ENCODE data around the gene PPP2R2D.

PPP2R2D gene

DNA sequence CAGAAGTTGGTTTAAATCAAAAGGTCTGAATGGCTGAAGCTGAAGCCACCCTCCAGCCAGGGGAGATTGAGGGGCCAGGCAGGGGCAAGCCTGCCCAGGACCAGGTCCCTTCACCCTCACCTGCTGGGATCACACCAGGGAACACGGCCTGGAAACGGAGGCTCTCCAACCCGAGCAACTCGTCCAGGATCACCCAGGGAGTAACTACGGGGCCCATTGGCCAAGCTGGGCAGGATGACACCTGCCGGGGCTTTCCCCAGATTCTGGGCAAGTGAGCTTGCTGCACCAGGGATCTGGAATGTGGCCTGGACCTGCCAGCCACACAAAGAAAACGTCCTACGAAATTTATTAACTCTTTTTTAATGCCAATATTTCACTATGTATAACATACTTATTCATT is 30.4 kb upstream of the PPP2R2D start:
- TF ChIP-seq ZNF274 (IDR thresholded peaks at IDR 0.05; ENCODE audit: low read depth, low read length) (no peak), YY1 (IDR thresholded peaks at IDR 0.05; ENCODE audit: insufficient read depth, insufficient read length) (no peak), SUZ12 (IDR thresholded peaks at IDR 0.05; ENCODE audit: extremely low read depth, insufficient read depth, insufficient read length) (no peak)
- no peak for DNase-seq (ENCODE audit: low read depth, low spot score)
- no peak overlapping the region for H3K4me3 ChIP-seq (ENCODE audit: insufficient read length, low read depth)
- H3K9ac ChIP-seq (ENCODE audit: insufficient read length, low read depth): no peak overlapping the region
- H3K4me1 ChIP-seq (ENCODE audit: insufficient read depth, insufficient read length): peaks cover 5% of the 10 kb centered on the region
- H3K36me3 ChIP-seq (ENCODE audit: insufficient read depth, insufficient read length, low read length): no peaks in the 10 kb centered on the region
- H3K27me3 ChIP-seq (ENCODE audit: insufficient read depth, insufficient read length): no peaks in the 10 kb centered on the region
- peaks cover 6% of the 10 kb centered on the region; the same call in 1 of the 2 replicates for H3K9me3 ChIP-seq (ENCODE audit: insufficient read depth, low read length)

DNA sequence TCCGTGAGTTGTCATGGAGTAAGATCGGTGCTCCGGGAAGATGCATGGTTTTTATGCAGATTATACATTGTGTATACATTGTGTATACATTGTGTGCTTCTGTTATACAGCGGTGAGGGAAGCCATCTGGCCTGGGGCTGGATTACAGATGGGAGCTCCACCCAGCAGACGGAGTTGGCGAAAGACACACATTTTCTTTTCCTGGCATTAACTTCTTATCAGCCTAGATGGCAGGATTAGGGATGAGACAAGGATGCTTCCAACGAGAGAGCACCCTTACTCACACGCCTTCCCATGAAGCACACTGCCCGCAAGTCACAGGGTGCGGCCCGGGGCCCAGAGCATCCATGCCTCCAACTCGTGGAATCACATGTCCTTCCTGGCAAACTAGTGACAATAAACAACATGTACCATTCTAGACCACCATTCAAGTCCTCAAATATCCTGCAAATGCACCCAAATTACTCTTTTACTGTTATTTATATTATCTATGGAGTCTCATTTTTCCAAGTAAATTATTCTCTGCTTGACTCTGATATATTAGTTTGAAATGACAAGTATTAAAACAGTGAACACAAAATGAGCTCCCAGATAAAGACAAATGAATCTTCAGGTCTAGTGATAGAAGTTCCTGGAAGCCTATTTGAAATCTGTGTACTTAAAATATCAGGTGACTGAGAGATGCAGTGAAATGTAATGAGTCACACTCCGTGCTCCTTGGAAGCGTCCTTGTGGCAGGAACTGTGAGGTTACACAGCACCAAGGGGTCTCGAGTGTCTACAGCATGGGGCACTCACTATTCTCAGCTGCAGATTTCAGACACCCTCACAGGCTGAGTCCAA is 29.8 kb upstream of the PPP2R2D start:
- no peaks in the 10 kb centered on the region for H3K36me3 ChIP-seq (ENCODE audit: insufficient read depth, insufficient read length, low read length)

DNA sequence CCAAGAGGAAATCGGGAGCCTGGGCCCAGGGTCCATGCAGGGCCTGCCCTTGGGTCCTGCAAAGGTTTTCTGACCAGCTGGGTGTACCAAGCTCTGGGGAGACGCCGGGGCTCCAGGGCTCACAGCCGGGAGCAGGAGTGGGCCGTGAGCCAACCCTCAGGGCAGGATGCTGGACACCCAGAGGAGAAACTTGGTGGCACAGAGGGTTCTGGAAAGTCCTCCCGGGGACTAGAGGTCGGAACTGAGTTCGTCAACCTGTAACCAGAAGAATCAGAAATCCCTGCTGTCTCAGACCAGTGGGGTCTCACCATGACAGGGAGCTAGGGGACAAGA is 29.2 kb upstream of the PPP2R2D start:
- TF ChIP-seq ZNF274 (IDR thresholded peaks at IDR 0.05; ENCODE audit: low read depth, low read length) (no peak), SUZ12 (IDR thresholded peaks at IDR 0.05; ENCODE audit: extremely low read depth, insufficient read depth, insufficient read length) (no peak), YY1 (IDR thresholded peaks at IDR 0.05; ENCODE audit: insufficient read depth, insufficient read length) (no peak)
- Histone ChIP-seq H3K4me1 (ENCODE audit: insufficient read depth, insufficient read length) (peaks cover 6% of the 10 kb centered on the region), H3K4me3 (ENCODE audit: insufficient read length, low read depth) (no peak overlapping the region), H3K9ac (ENCODE audit: insufficient read length, low read depth) (no peak overlapping the region), H3K36me3 (ENCODE audit: insufficient read depth, insufficient read length, low read length) (no peaks in the 10 kb centered on the region), H3K27me3 (ENCODE audit: insufficient read depth, insufficient read length) (no peaks in the 10 kb centered on the region), H3K9me3 (ENCODE audit: insufficient read depth, low read length) (peaks cover 6% of the 10 kb centered on the region; the same call in 1 of the 2 replicates)
- DNase-seq (ENCODE audit: low read depth, low spot score): no peak

More for the DNA sequence above, 29.8 kb upstream of the PPP2R2D start:
- no peak overlapping the region for H3K9ac ChIP-seq (ENCODE audit: insufficient read length, low read depth)
- H3K9me3 ChIP-seq (ENCODE audit: insufficient read depth, low read length): peaks cover 6% of the 10 kb centered on the region; the same call in 1 of the 2 replicates
- TF ChIP-seq ZNF274 (IDR thresholded peaks at IDR 0.05; ENCODE audit: low read depth, low read length) (no peak), SUZ12 (IDR thresholded peaks at IDR 0.05; ENCODE audit: extremely low read depth, insufficient read depth, insufficient read length) (no peak), YY1 (IDR thresholded peaks at IDR 0.05; ENCODE audit: insufficient read depth, insufficient read length) (no peak)
- H3K4me3 ChIP-seq (ENCODE audit: insufficient read length, low read depth): no peak overlapping the region
- no peaks in the 10 kb centered on the region for H3K27me3 ChIP-seq (ENCODE audit: insufficient read depth, insufficient read length)
- peaks cover 6% of the 10 kb centered on the region for H3K4me1 ChIP-seq (ENCODE audit: insufficient read depth, insufficient read length)
- DNase-seq (ENCODE audit: low read depth, low spot score): no peak

DNA sequence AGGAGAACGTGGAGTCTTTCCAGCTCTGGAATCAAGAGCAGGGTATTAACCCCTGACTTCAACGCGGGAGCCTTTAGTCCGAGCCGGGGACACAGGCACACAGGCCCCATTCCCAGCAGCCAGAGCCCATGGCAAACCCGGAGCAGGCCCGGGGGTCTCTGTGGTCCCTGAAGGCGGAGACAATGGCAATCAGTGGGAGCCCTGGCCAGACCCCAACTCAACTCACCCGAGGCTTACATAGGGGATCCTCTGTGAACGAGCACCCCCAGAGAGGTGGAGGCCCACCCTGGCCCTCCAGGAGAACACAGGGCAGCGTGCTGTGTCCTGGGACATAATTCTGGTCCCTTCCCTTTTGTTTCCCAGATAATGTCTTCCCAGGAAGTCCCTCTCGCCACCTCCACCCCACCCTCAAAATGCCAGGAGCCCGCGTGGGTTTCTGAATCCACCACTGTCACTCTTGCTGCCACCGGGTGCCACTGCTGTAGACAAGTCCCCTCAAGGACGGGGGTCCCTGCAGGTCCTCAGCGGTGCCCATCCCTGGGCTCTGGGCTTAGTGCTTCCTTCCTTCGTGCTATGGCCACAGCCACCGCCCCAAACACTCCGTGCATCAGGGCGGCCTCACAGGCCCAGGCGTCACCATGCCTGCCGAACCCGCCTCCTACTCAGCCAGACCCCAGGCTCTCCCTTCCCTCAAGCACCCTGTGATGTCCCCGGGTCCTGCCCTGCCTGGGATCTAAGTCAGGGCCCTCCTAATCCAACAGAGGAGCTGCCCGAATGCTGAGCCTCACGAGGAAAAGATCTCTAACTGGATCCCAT is 28.6 kb upstream of the PPP2R2D start:
- H3K4me1 ChIP-seq (ENCODE audit: insufficient read depth, insufficient read length): peaks cover 6% of the 10 kb centered on the region
- no peak overlapping the region for H3K4me3 ChIP-seq (ENCODE audit: insufficient read length, low read depth)
- no peak for DNase-seq (ENCODE audit: low read depth, low spot score)
- H3K9me3 ChIP-seq (ENCODE audit: insufficient read depth, low read length): peaks cover 6% of the 10 kb centered on the region; the same call in 1 of the 2 replicates
- TF ChIP-seq SUZ12 (IDR thresholded peaks at IDR 0.05; ENCODE audit: extremely low read depth, insufficient read depth, insufficient read length) (no peak), YY1 (IDR thresholded peaks at IDR 0.05; ENCODE audit: insufficient read depth, insufficient read length) (no peak), ZNF274 (IDR thresholded peaks at IDR 0.05; ENCODE audit: low read depth, low read length) (no peak)
- H3K36me3 ChIP-seq (ENCODE audit: insufficient read depth, insufficient read length, low read length): no peaks in the 10 kb centered on the region
- no peak overlapping the region for H3K9ac ChIP-seq (ENCODE audit: insufficient read length, low read depth)
- no peaks in the 10 kb centered on the region for H3K27me3 ChIP-seq (ENCODE audit: insufficient read depth, insufficient read length)

DNA sequence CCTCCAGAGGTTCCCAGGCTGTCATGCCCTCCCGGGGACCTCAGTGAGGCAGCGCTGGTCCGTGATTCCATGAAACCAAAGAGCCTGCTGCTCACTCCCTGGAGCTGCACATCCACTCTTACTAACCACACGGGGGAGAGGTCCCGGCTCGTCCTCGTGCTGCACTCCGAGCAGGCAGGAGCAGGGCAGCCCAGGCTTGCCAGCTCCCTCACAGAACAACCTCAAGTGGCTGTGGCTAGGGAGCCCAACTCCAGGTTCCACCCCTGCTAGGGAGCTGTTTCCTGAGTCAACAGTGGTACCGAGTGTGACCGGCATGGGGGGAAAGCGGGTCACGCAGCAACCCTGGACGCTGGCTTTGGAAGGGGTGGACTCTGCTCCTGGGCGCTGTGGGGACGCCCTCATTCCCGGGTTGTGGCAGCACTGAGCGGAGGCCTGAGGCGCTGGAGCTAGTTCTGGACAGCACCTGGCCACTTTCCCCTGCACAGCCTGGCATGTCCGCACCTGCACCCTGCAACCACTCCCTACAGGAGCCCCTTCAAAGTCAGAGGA is 27.9 kb upstream of the PPP2R2D start:
- no peaks in the 10 kb centered on the region for H3K27me3 ChIP-seq (ENCODE audit: insufficient read depth, insufficient read length)
- no peaks in the 10 kb centered on the region for H3K36me3 ChIP-seq (ENCODE audit: insufficient read depth, insufficient read length, low read length)

GRCh38 chr10:131874991-131875451 is 25.8 kb upstream of the PPP2R2D start:
- H3K4me1 ChIP-seq (ENCODE audit: insufficient read depth, insufficient read length): peaks cover 6% of the 10 kb centered on the region
- H3K9me3 ChIP-seq (ENCODE audit: insufficient read depth, low read length): no peaks in the 10 kb centered on the region
- TF ChIP-seq SUZ12 (IDR thresholded peaks at IDR 0.05; ENCODE audit: extremely low read depth, insufficient read depth, insufficient read length) (no peak), ZNF274 (IDR thresholded peaks at IDR 0.05; ENCODE audit: low read depth, low read length) (no peak), YY1 (IDR thresholded peaks at IDR 0.05; ENCODE audit: insufficient read depth, insufficient read length) (no peak)
- no peak overlapping the region for H3K4me3 ChIP-seq (ENCODE audit: insufficient read length, low read depth)
- H3K27me3 ChIP-seq (ENCODE audit: insufficient read depth, insufficient read length): no peaks in the 10 kb centered on the region
- DNase-seq (ENCODE audit: low read depth, low spot score): peak; percentile 61
- no peak overlapping the region for H3K9ac ChIP-seq (ENCODE audit: insufficient read length, low read depth)
- no peaks in the 10 kb centered on the region for H3K36me3 ChIP-seq (ENCODE audit: insufficient read depth, insufficient read length, low read length)

More for the DNA sequence above, 27.9 kb upstream of the PPP2R2D start:
- DNase-seq (ENCODE audit: low read depth, low spot score): no peak
- Histone ChIP-seq H3K4me3 (ENCODE audit: insufficient read length, low read depth) (no peak overlapping the region), H3K9ac (ENCODE audit: insufficient read length, low read depth) (no peak overlapping the region), H3K4me1 (ENCODE audit: insufficient read depth, insufficient read length) (peaks cover 6% of the 10 kb centered on the region), H3K9me3 (ENCODE audit: insufficient read depth, low read length) (peaks cover 6% of the 10 kb centered on the region; the same call in 1 of the 2 replicates)
- no peak for TF ChIP-seq SUZ12 (IDR thresholded peaks at IDR 0.05; ENCODE audit: extremely low read depth, insufficient read depth, insufficient read length)
- TF ChIP-seq ZNF274 (IDR thresholded peaks at IDR 0.05; ENCODE audit: low read depth, low read length): no peak
- no peak for TF ChIP-seq YY1 (IDR thresholded peaks at IDR 0.05; ENCODE audit: insufficient read depth, insufficient read length)

Measured in NT2/D1 (cell line).